PC-3 (cell line): ENCODE data around the gene FAM184A.
"Not testable (repeated sequence)": the region's sequence is repeated elsewhere in the genome, so short reads cannot be mapped to it uniquely, and the experiment has no call there.

Experiments
- EZH2 ChIP-seq: fragments of 300-600 bp; sonication (generic); IDR thresholded peaks from one replicate; pipeline ENCODE4 v1.6.1; 2017; ENCODE audit warnings: antibody characterized with exemption, mild to moderate bottlenecking, low read length; ENCODE audit not compliant: unreplicated experiment
- EZH2phosphoT487 ChIP-seq: fragments of 300-600 bp; sonication (generic); IDR thresholded peaks from 2 replicates; pipeline ENCODE4 v1.6.1; 2018; ENCODE audit warnings: mild to moderate bottlenecking, antibody characterized with exemption, low read length, borderline replicate concordance
- TF ChIP-seq, protein P1 (sequence below): fragments of 300-600 bp; sonication (generic); conservative IDR thresholded peaks from 2 replicates; pipeline ENCODE4 v1.5.1; 2017; ENCODE audit warnings: antibody characterized with exemption, low read depth, mild to moderate bottlenecking, low read length

DNA sequence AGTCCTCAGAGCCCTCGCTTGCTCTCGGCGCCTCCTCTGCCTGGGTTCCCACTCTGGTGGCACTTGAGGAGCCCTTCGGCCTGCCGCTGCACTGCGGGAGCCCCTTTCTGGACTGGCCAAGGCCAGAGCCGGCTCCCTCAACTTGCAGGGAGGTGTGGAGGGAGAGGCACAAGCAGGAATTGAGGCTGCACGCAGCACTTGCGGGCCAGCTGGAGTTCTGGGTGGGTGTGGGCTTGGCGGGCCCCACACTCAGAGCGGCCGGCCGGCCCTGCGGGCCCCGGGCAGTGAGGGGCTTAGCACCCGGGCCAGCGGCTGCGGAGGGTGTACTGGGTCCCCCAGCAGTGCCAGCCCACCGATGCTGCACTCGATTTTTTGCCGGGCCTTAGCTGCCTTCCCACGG, 63.3 kb downstream of the FAM184A start:
- TF ChIP-seq, protein P1, sequence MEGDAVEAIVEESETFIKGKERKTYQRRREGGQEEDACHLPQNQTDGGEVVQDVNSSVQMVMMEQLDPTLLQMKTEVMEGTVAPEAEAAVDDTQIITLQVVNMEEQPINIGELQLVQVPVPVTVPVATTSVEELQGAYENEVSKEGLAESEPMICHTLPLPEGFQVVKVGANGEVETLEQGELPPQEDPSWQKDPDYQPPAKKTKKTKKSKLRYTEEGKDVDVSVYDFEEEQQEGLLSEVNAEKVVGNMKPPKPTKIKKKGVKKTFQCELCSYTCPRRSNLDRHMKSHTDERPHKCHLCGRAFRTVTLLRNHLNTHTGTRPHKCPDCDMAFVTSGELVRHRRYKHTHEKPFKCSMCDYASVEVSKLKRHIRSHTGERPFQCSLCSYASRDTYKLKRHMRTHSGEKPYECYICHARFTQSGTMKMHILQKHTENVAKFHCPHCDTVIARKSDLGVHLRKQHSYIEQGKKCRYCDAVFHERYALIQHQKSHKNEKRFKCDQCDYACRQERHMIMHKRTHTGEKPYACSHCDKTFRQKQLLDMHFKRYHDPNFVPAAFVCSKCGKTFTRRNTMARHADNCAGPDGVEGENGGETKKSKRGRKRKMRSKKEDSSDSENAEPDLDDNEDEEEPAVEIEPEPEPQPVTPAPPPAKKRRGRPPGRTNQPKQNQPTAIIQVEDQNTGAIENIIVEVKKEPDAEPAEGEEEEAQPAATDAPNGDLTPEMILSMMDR: not testable (repeated sequence)
- not testable (repeated sequence) for TF ChIP-seq EZH2, EZH2phosphoT487
